Suppressor macrophage treated with lipopolysaccharide for 1 hour (primary cell): ENCODE results near the gene KCNIP4.
"Not testable (repeated sequence)": the region's sequence is repeated elsewhere in the genome, so short reads cannot be mapped to it uniquely, and the experiment has no call there.

Experiments
- DNase-seq, 3 donors: peaks; one replicate each; pipeline ENCODE4 v3.0.0-alpha.2; 2020 to 2022

KCNIP4 gene

GRCh38 chr4:21948347-21949072 lies at the start of gene KCNIP4:
KCNIP4 (minus strand) TSS chr4:21948772.
- no peak for DNase-seq

GRCh38 chr4:21996618-21997017 lies 48.0 kb upstream of the KCNIP4 start:
- not testable (repeated sequence) for DNase-seq

GRCh38 chr4:21992330-21992729 lies 43.8 kb upstream of the KCNIP4 start:
- no peak for DNase-seq

- no peak for DNase-seq
Measured at GRCh38 chr4:21991562-21991961, 43.0 kb upstream of the KCNIP4 start.

- DNase-seq, result no peak
Measured at GRCh38 chr4:21991050-21991449, 42.5 kb upstream of the KCNIP4 start.

GRCh38 chr4:21989351-21989750 lies 40.8 kb upstream of the KCNIP4 start:
- no peak for DNase-seq

GRCh38 chr4:21986307-21986706 lies 37.7 kb upstream of the KCNIP4 start:
- DNase-seq, result no peak

- no peak for DNase-seq
Measured at GRCh38 chr4:21982087-21982486, 33.5 kb upstream of the KCNIP4 start.

GRCh38 chr4:21979196-21979595 lies 30.6 kb upstream of the KCNIP4 start:
- no peak for DNase-seq

GRCh38 chr4:21976166-21976565 lies 27.6 kb upstream of the KCNIP4 start:
- no peak for DNase-seq

- DNase-seq, result no peak
Measured at GRCh38 chr4:21973850-21974249, 25.3 kb upstream of the KCNIP4 start.

GRCh38 chr4:21964762-21965319 lies 16.3 kb upstream of the KCNIP4 start:
- DNase-seq, result no peak

- no peak for DNase-seq
Measured at GRCh38 chr4:21962691-21963090, 14.1 kb upstream of the KCNIP4 start.

GRCh38 chr4:21960793-21961192 lies 12.2 kb upstream of the KCNIP4 start:
- no peak for DNase-seq

- no peak for DNase-seq
Measured at GRCh38 chr4:21954916-21955315, 6.3 kb upstream of the KCNIP4 start.

GRCh38 chr4:21953653-21954052 lies 5.1 kb upstream of the KCNIP4 start:
- no peak for DNase-seq

GRCh38 chr4:21952549-21952948 lies 4.0 kb upstream of the KCNIP4 start:
- peak; percentile 46 to 61 (median 49) for DNase-seq

- DNase-seq, result no peak
Measured at GRCh38 chr4:21949073-21949457, 493 bp upstream of the KCNIP4 start.

- no peak for DNase-seq
Measured at GRCh38 chr4:21947791-21948346, 703 bp downstream of the KCNIP4 start.

GRCh38 chr4:21946858-21947257 lies 1.7 kb downstream of the KCNIP4 start:
- DNase-seq, result no peak

GRCh38 chr4:21921526-21922180 lies 26.9 kb downstream of the KCNIP4 start:
- DNase-seq, result no peak

GRCh38 chr4:21915761-21916160 lies 32.8 kb downstream of the KCNIP4 start:
- no peak for DNase-seq

- DNase-seq, result no peak
Measured at GRCh38 chr4:21901831-21902230, 46.7 kb downstream of the KCNIP4 start.

GRCh38 chr4:21901281-21901680 lies 47.3 kb downstream of the KCNIP4 start:
- DNase-seq, result no peak
